Panc1 (cell line): ENCODE results near the gene OR8D4. TPM values are rescaled to one million over a fixed set of nuclear protein-coding genes. Genes with fewer than 3 reads are reported as not detected.

Experiments used
- ATAC-seq: fragments of 200-7000 bp; cut with Tn5 transposase; 2 replicates; pipeline ENCODE4 v1.9.1; 2020; ENCODE audit warnings: mild to moderate bottlenecking, moderate library complexity
- BruUV-seq: library from RNA; stranded (reverse); fragments of 400-500 nt; replicated peaks from 2 replicates; lab custom pipeline; 2021; lab: Mats Ljungman, UMichigan
- CTCF ChIA-PET: fragments of 300-600 bp; sonication (Branson Sonifier 250); formaldehyde crosslinking; loops from one replicate; lab custom pipeline; 2022; ENCODE audit warnings: antibody characterized with exemption; lab: Charles Lee
- POLR2A ChIA-PET: fragments of 300-600 bp; sonication (Branson Sonifier 250); formaldehyde crosslinking; loops from one replicate; lab custom pipeline; 2022; ENCODE audit warnings: antibody characterized with exemption; lab: Charles Lee
- DNase-seq: peaks from one replicate; pipeline ENCODE4 v3.0.0-alpha.2; 2010; ENCODE audit warnings: low read depth, low spot score
- H3K27ac ChIP-seq: 2 replicates; pipeline ENCODE4 v1.5.1; 2011; ENCODE audit warnings: mild to moderate bottlenecking, low read length, inconsistent platforms
- H3K27me3 ChIP-seq: fragments of 200-500 bp; sonication (Bioruptor generic); 2 replicates; pipeline ENCODE4 v1.6.0; 2014; ENCODE audit warnings: low read length, inconsistent platforms; ENCODE audit not compliant: control insufficient read depth, insufficient read depth
- H3K36me3 ChIP-seq: fragments of 200-500 bp; sonication (Bioruptor generic); 2 replicates; pipeline ENCODE4 v1.5.1; 2014; ENCODE audit warnings: inconsistent platforms, mild to moderate bottlenecking, low read length, moderate library complexity; ENCODE audit not compliant: control insufficient read depth, insufficient read depth
- H3K4me1 ChIP-seq: 2 replicates; pipeline ENCODE4 v1.5.1; 2011; ENCODE audit warnings: inconsistent platforms, mild to moderate bottlenecking, low read length, moderate library complexity; ENCODE audit not compliant: control insufficient read depth, insufficient read depth
- H3K4me3 ChIP-seq, 2 experiments: 2 replicates each; pipeline ENCODE4 v1.5.1; 2011 to 2012; ENCODE audit warnings: low read depth in 2 of 2, low read length in 2 of 2, mild to moderate bottlenecking in 2 of 2, inconsistent platforms in 1 of 2, moderate library complexity in 1 of 2
- H3K9me3 ChIP-seq: fragments of 200-500 bp; sonication (Bioruptor generic); 2 replicates; pipeline ENCODE4 v1.5.1; 2014; ENCODE audit warnings: low read depth, mild to moderate bottlenecking, inconsistent platforms, low read length, moderate library complexity; ENCODE audit not compliant: control insufficient read depth, insufficient read depth
- CTCF ChIP-seq: fragments of 450-650 bp; IDR thresholded peaks from 2 replicates; pipeline ENCODE4 v1.5.1; 2017; ENCODE audit warnings: mild to moderate bottlenecking
- POLR2AphosphoS5 ChIP-seq: IDR thresholded peaks from 2 replicates; pipeline ENCODE4 v1.6.1; 2012; ENCODE audit warnings: mild to moderate bottlenecking, low read depth, low read length, moderate library complexity
- REST ChIP-seq, 2 experiments: IDR thresholded peaks; 2 replicates each; pipeline ENCODE4 v1.6.1; 2011 to 2012; ENCODE audit warnings: low read depth in 2 of 2, control low read depth in 1 of 2, low read length in 1 of 2, mild to moderate bottlenecking in 1 of 2, moderate library complexity in 1 of 2; ENCODE audit not compliant: insufficient read depth in 1 of 2
- SIN3A ChIP-seq: IDR thresholded peaks from 2 replicates; pipeline ENCODE4 v1.6.1; 2012; ENCODE audit warnings: low read depth, mild to moderate bottlenecking, low read length, moderate library complexity, borderline replicate concordance; ENCODE audit not compliant: insufficient read depth
- TCF7L2 ChIP-seq: IDR thresholded peaks from 2 replicates; pipeline ENCODE4 v1.6.1; 2011; ENCODE audit warnings: mild to moderate bottlenecking, low read depth, low read length, inconsistent platforms
- in situ Hi-C: cut with HindIII; loops from 2 replicates; pipeline ENCODE4 v1.10.0; 2016; ENCODE audit warnings: low sequenced_read_pairs, low pct_unique_long_range_greater_than_20kb
- intact Hi-C: fragments of 100-400 bp; cut with micrococcal nuclease; formaldehyde crosslinking; loops from one replicate; pipeline ENCODE4 v1.10.0; 2022; ENCODE audit not compliant: unreplicated experiment
- total RNA-seq: library from RNA; stranded (reverse); gene quantifications from one replicate; pipeline ENCODE4 v1.2.1, GENCODE V29; 2021; ENCODE audit not compliant: unreplicated experiment

OR8D4 gene
- total RNA-seq, 1 experiment from 2014 or later: not detected

GRCh38 chr11:123853038-123853437 lies 48.9 kb upstream of the OR8D4 start:
- H3K4me3 ChIP-seq: no peak overlapping the region
- no peaks in the 10 kb centered on the region for H3K27me3 ChIP-seq
- no peaks in the 10 kb centered on the region for H3K36me3 ChIP-seq
- H3K9me3 ChIP-seq: no peaks in the 10 kb centered on the region
- DNase-seq (no peak), ATAC-seq (no peak)
- no peak for TF ChIP-seq CTCF
- no peak for TF ChIP-seq REST (IDR thresholded peaks at IDR 0.05; ENCODE audit: insufficient read depth in 1 of 2, low read depth in 2 of 2, low read length in 1 of 2)
- TF ChIP-seq SIN3A: no peak
- TF ChIP-seq POLR2AphosphoS5: no peak
- TF ChIP-seq TCF7L2: no peak
- CTCF ChIA-PET: no interaction called here
- H3K4me1 ChIP-seq: no peaks in the 10 kb centered on the region
- intact Hi-C loops (no loop called here), in situ Hi-C loops (no loop called here)
- no peak overlapping the region for H3K27ac ChIP-seq
- POLR2A ChIA-PET: no interaction called here
- no TSS peak for BruUV-seq

- Histone ChIP-seq H3K36me3 (no peaks in the 10 kb centered on the region), H3K9me3 (no peaks in the 10 kb centered on the region), H3K4me1 (no peaks in the 10 kb centered on the region), H3K27ac (no peak overlapping the region), H3K4me3 (no peak overlapping the region), H3K27me3 (no peaks in the 10 kb centered on the region)
- no peak for ATAC-seq
- intact Hi-C loops (no loop called here), in situ Hi-C loops (no loop called here)
- no peak for DNase-seq
- no TSS peak for BruUV-seq
- no peak for TF ChIP-seq CTCF
- TF ChIP-seq SIN3A: no peak
- TF ChIP-seq REST (IDR thresholded peaks at IDR 0.05; ENCODE audit: insufficient read depth in 1 of 2, low read depth in 2 of 2, low read length in 1 of 2): no peak
- no peak for TF ChIP-seq TCF7L2
- TF ChIP-seq POLR2AphosphoS5: no peak
- ChIA-PET POLR2A (no interaction called here), CTCF (no interaction called here)
Measured at GRCh38 chr11:123856444-123856843, 45.5 kb upstream of the OR8D4 start.
